GM12872 (cell line): ENCODE results near the gene RELN.

ENCODE experiments used
- CTCF ChIP-seq: IDR thresholded peaks from 3 replicates; pipeline ENCODE4 v1.5.1; 2011; ENCODE audit warnings: low read depth, mild to moderate bottlenecking, low read length, moderate library complexity; ENCODE audit not compliant: insufficient read depth

The RELN gene

GRCh38 chr7:103991406-103991805 lies 1.9 kb upstream of the RELN start:
- TF ChIP-seq CTCF: no peak

- TF ChIP-seq CTCF: no peak
Measured at GRCh38 chr7:103990991-103991390, 1.5 kb upstream of the RELN start.

- no peak for TF ChIP-seq CTCF
Measured at GRCh38 chr7:103989785-103990767, 618 bp upstream of the RELN start.

GRCh38 chr7:103988468-103989199 lies 824 bp downstream of the RELN start:
- TF ChIP-seq CTCF: no peak

GRCh38 chr7:103987451-103987850 lies 2.0 kb downstream of the RELN start:
- no peak for TF ChIP-seq CTCF

- TF ChIP-seq CTCF: no peak
Measured at GRCh38 chr7:103985565-103986126, 3.8 kb downstream of the RELN start.

- no peak for TF ChIP-seq CTCF
Measured at GRCh38 chr7:103984050-103984449, 5.4 kb downstream of the RELN start.
